GF-D8 (cell line): ENCODE data around the gene ANKRD66.

Experiments used
- DNase-seq: peaks from one replicate; lab custom pipeline; 2025; lab: John Stamatoyannopoulos, UW

Gene ANKRD66

GRCh38 chr6:46790355-46790874, 43.7 kb downstream of the ANKRD66 start:
- DNase-seq = no peak

DNA sequence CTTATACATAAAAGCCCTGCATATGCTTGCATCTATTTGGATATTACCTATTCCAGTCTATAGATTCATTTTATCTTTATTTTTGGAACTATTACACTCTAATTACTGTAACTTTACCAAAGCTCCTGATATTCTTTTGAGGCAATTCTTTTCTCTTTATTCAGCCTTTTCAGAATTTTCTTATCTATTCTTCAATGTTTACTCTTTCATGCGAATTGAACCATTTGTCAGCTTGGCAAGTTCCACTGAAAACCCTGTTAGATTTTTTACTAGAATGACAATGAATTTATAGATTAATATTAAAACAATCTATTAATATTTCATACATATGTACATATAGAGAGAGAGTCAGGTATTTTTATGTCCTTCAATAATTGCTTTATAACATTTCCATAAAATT, 45.9 kb downstream of the ANKRD66 start:
- no peak for DNase-seq

DNA sequence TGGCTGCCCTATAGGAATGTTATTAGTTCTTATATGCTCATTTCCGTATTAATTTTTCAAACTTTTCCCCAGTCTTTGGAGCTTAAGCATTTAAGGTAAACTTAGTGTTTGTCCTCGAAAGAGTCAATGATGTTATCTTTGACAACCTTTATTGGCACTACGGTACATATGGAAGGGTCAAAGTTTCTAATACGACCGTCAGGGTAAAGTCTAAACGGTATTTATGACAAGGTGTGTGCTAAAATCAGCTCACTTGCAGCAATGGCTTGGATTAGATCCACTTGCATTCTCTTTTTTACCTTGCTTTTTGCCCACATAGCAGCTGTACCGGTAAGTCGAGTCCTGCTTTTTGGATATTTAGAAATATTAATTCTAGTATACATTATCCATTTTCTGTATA, 46.4 kb downstream of the ANKRD66 start, which contains the start of gene MEP1A:
Gene MEP1A, plus strand, starts transcription at position 252 of the 400 bp plus-strand sequence. Its CDS starts 10 bp downstream, at position 262.
- DNase-seq = no peak

DNA sequence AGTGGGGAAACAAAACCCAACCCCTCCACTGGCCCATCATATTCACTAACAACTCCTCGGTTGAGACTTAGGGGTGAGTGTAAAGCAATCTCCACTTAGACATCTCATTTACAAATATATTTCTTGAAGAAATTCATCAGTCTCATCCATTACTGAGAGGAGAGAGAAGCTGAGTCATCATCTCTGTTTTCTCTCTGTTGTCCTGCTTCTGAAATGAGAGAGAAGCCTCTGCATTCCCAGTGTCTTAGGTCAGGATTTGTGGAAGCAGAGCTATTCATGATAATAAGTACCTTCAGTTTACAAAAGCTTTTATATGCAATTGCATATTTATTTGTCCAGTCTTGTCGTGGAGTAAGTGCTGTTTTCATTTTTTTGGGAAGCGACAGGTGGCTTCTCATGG, 47.3 kb downstream of the ANKRD66 start:
- DNase-seq = no peak

DNA sequence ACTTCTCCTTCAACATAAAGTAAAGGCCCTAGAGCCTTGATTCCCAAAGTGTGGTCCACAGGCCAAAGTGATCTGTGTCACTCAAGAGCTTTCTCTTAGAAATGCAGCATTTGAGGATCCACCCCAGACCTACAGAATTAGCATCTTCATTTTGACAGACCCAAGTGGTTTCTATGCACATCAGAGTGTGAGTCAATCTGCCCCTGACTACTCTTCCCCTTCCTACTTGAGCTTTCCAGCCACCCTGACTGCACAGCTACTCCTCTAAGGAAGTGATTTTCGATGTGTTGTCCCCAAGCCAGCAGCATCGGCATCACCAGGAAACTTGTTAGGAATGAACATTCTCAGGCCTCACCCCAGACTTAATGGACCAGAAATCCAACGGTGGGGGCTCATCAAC, 49.1 kb downstream of the ANKRD66 start:
- no peak for DNase-seq

- no peak for DNase-seq
Measured at GRCh38 chr6:46796848-46797580, 50.3 kb downstream of the ANKRD66 start.

- DNase-seq = no peak
Measured at GRCh38 chr6:46799657-46800056, 52.9 kb downstream of the ANKRD66 start.

DNA sequence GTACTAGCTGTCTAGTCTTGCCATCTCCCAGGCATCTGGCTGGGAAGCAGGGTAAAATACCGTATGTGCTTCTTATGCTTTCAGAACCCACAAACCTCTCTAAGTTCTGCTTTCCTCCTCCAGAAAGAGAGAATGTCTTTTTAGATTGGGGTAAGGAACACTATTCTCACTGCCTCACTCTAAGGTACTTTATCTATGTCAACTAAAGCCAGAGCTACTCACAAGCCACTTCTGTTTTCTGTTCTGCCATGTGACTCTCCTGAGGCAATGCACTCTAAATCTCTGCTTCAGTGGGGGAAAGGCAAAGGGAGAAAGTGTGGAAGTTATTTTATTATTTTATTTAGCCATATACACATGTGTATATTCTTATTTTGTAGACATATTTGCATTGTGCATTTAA, 62.1 kb downstream of the ANKRD66 start:
- no peak for DNase-seq
